GM19043 (cell line): ENCODE data around the gene PLXNB2.
"Not testable (repeated sequence)": the region's sequence is repeated elsewhere in the genome, so short reads cannot be mapped to it uniquely, and the experiment has no call there.

Experiments
- ATAC-seq: cut with Tn5 transposase; IDR thresholded peaks from one replicate; pipeline ENCODE4 v1.9.1; 2021; ENCODE audit warnings: low read depth; ENCODE audit not compliant: unreplicated experiment

PLXNB2 gene

GRCh38 chr22:50282361-50283155 lies 24.9 kb downstream of the PLXNB2 start:
- no peak for ATAC-seq

GRCh38 chr22:50281957-50282356 lies 25.5 kb downstream of the PLXNB2 start:
- ATAC-seq, result no peak

- no peak for ATAC-seq
Observed at GRCh38 chr22:50281384-50281760, 26.1 kb downstream of the PLXNB2 start.

- ATAC-seq, result no peak
Observed at GRCh38 chr22:50280708-50281383, 26.6 kb downstream of the PLXNB2 start.

- no peak for ATAC-seq
Observed at GRCh38 chr22:50280022-50280707, 27.3 kb downstream of the PLXNB2 start.

GRCh38 chr22:50278956-50279619 lies 28.4 kb downstream of the PLXNB2 start:
- ATAC-seq, result no peak

- ATAC-seq, result no peak
Observed at GRCh38 chr22:50278461-50278860, 29.0 kb downstream of the PLXNB2 start.

GRCh38 chr22:50277761-50278160 lies 29.7 kb downstream of the PLXNB2 start:
- ATAC-seq, result no peak

- no peak for ATAC-seq
Observed at GRCh38 chr22:50276143-50276542, 31.3 kb downstream of the PLXNB2 start.

- ATAC-seq, result no peak
Observed at GRCh38 chr22:50275181-50276055, 32.0 kb downstream of the PLXNB2 start.

- no peak for ATAC-seq
Observed at GRCh38 chr22:50274771-50275170, 32.7 kb downstream of the PLXNB2 start.

GRCh38 chr22:50274311-50274710 lies 33.1 kb downstream of the PLXNB2 start:
- no peak for ATAC-seq

- not testable (repeated sequence) for ATAC-seq
Observed at GRCh38 chr22:50273781-50274180, 33.7 kb downstream of the PLXNB2 start.

- not testable (repeated sequence) for ATAC-seq
Observed at GRCh38 chr22:50273352-50273751, 34.1 kb downstream of the PLXNB2 start.

GRCh38 chr22:50272044-50272802 lies 35.2 kb downstream of the PLXNB2 start:
- ATAC-seq, result no peak

GRCh38 chr22:50271519-50271970 lies 35.9 kb downstream of the PLXNB2 start:
- ATAC-seq, result no peak

- ATAC-seq, result no peak
Observed at GRCh38 chr22:50270666-50271394, 36.6 kb downstream of the PLXNB2 start.

GRCh38 chr22:50269970-50270665 lies 37.3 kb downstream of the PLXNB2 start, which contains the start of gene MAPK11:
MAPK11 (minus strand) TSS chr22:50270380; CDS start chr22:50270292, 88 bp downstream.
- ATAC-seq, result no peak
